Esophagus squamous epithelium (tissue), 4 donors: Measurements from ENCODE around the gene SMPD2.

ENCODE experiments used
- CTCF ChIP-seq, 6 experiments: fragments of 450-650 bp in 4 of 6; fragments of 200-600 bp in 2 of 6; sonication (generic) in 2 of 6; IDR thresholded peaks; one replicate each; pipeline ENCODE4 v1.5.1; 2016 to 2019; ENCODE audit warnings: antibody characterized with exemption in 6 of 6, mild to moderate bottlenecking in 4 of 6, moderate library complexity in 4 of 6
- POLR2A ChIP-seq, 4 donors: fragments of 450-650 bp; IDR thresholded peaks; one replicate each; pipeline ENCODE4 v1.6.1; 2017; ENCODE audit warnings: antibody characterized with exemption in 4 of 4, mild to moderate bottlenecking in 4 of 4, moderate library complexity in 3 of 4

- TF ChIP-seq CTCF (IDR thresholded peaks at IDR 0.05) (no peak), POLR2A (IDR thresholded peaks at IDR 0.05) (no peak)
These were observed 50.2 kb downstream of the SMPD2 start for GRCh38 chr6:109490713-109491112.
